CD4-positive, alpha-beta T cell treated with Interleukin-15 for 1 hour (primary cell): ENCODE results near the gene DUOX1.
A peak's percentile ranks its signal among the peaks of the same experiment; 100 is the strongest.

Source experiments
- DNase-seq: peaks from one replicate; pipeline ENCODE4 v3.0.0-alpha.2; 2020

The DUOX1 gene

GRCh38 chr15:45169608-45170480 lies 40.0 kb downstream of the DUOX1 start:
- peak; percentile 6 for DNase-seq

GRCh38 chr15:45171912-45172311 lies 42.1 kb downstream of the DUOX1 start:
- DNase-seq = no peak

GRCh38 chr15:45174069-45174468 lies 44.3 kb downstream of the DUOX1 start:
- no peak for DNase-seq

- DNase-seq = no peak
Observed at GRCh38 chr15:45174577-45174976, 44.8 kb downstream of the DUOX1 start.

GRCh38 chr15:45177285-45177684 lies 47.5 kb downstream of the DUOX1 start:
- DNase-seq = no peak

GRCh38 chr15:45179221-45179985 lies 49.6 kb downstream of the DUOX1 start:
- peak; percentile 50 for DNase-seq

- DNase-seq = no peak
Observed at GRCh38 chr15:45180201-45180600, 50.4 kb downstream of the DUOX1 start.

- peak; percentile 13 for DNase-seq
Observed at GRCh38 chr15:45180648-45181436, 51.0 kb downstream of the DUOX1 start.

GRCh38 chr15:45181491-45182285 lies 51.9 kb downstream of the DUOX1 start:
- DNase-seq = peak; percentile 16

GRCh38 chr15:45182996-45183395 lies 53.2 kb downstream of the DUOX1 start:
- DNase-seq = no peak

- DNase-seq = no peak
Observed at GRCh38 chr15:45183511-45183910, 53.7 kb downstream of the DUOX1 start.

GRCh38 chr15:45184562-45185041 lies 54.8 kb downstream of the DUOX1 start:
- no peak for DNase-seq

- DNase-seq = no peak
Observed at GRCh38 chr15:45185069-45185779, 55.4 kb downstream of the DUOX1 start.

- no peak for DNase-seq
Observed at GRCh38 chr15:45185903-45186770, 56.3 kb downstream of the DUOX1 start.

GRCh38 chr15:45186771-45187577 lies 57.2 kb downstream of the DUOX1 start:
- DNase-seq = no peak

GRCh38 chr15:45187578-45187893 lies 57.7 kb downstream of the DUOX1 start:
- no peak for DNase-seq

- peak; percentile 75 for DNase-seq
Observed at GRCh38 chr15:45187894-45188830, 58.4 kb downstream of the DUOX1 start, which contains the start of gene SHF. Gene SHF (minus strand): TSS chr15:45187966. CDS start chr15:45187951, 15 bp downstream.

GRCh38 chr15:45197512-45197911 lies 67.7 kb downstream of the DUOX1 start:
- DNase-seq = no peak
